CD4-positive, alpha-beta T cell treated with Interleukin-17A for 1 hour (primary cell): ENCODE measurements around the gene GNG13.
"Not testable (repeated sequence)": the region's sequence is repeated elsewhere in the genome, so short reads cannot be mapped to it uniquely, and the experiment has no call there.

Experiments used
- DNase-seq: peaks from one replicate; pipeline ENCODE4 v3.0.0-alpha.2; 2020

The GNG13 gene

GRCh38 chr16:831571-832413, 31.3 kb upstream of the GNG13 start:
- DNase-seq = no peak

- no peak for DNase-seq
Measured at GRCh38 chr16:830871-831570, 30.5 kb upstream of the GNG13 start.

- DNase-seq = no peak
Measured at GRCh38 chr16:830107-830870, 29.8 kb upstream of the GNG13 start.

GRCh38 chr16:828891-829290, 28.4 kb upstream of the GNG13 start:
- no peak for DNase-seq

GRCh38 chr16:827513-827912, 27.0 kb upstream of the GNG13 start:
- DNase-seq = no peak

GRCh38 chr16:825341-826061, 25.0 kb upstream of the GNG13 start:
- no peak for DNase-seq

GRCh38 chr16:824601-825000, 24.1 kb upstream of the GNG13 start:
- DNase-seq = no peak

GRCh38 chr16:824194-824593, 23.7 kb upstream of the GNG13 start:
- no peak for DNase-seq

GRCh38 chr16:822909-823297, 22.4 kb upstream of the GNG13 start:
- DNase-seq = no peak

GRCh38 chr16:822174-822908, 21.8 kb upstream of the GNG13 start:
- DNase-seq = no peak

GRCh38 chr16:821751-822150, 21.2 kb upstream of the GNG13 start:
- DNase-seq = no peak

GRCh38 chr16:820748-821147, 20.2 kb upstream of the GNG13 start:
- no peak for DNase-seq

- DNase-seq = not testable (repeated sequence)
Measured at GRCh38 chr16:820044-820408, 19.5 kb upstream of the GNG13 start.

GRCh38 chr16:819336-820043, 19.0 kb upstream of the GNG13 start:
- DNase-seq = peak; percentile 48

GRCh38 chr16:818592-818991, 18.1 kb upstream of the GNG13 start:
- DNase-seq = no peak

GRCh38 chr16:818132-818531, 17.6 kb upstream of the GNG13 start:
- DNase-seq = no peak

- no peak for DNase-seq
Measured at GRCh38 chr16:817001-817906, 16.7 kb upstream of the GNG13 start.

GRCh38 chr16:815861-816260, 15.3 kb upstream of the GNG13 start:
- no peak for DNase-seq

GRCh38 chr16:814974-815373, 14.4 kb upstream of the GNG13 start:
- DNase-seq = no peak

GRCh38 chr16:813916-814412, 13.4 kb upstream of the GNG13 start:
- DNase-seq = no peak
